GM12878 (cell line): ENCODE measurements around the gene CHKA. TPM values are rescaled to one million over a fixed set of nuclear protein-coding genes. Genes with fewer than 3 reads are reported as not detected.

Experiments used
- ATAC-seq: fragments of 200-7000 bp; cut with Tn5 transposase; 3 replicates; pipeline ENCODE4 v1.9.1; 2020; ENCODE audit warnings: mild to moderate bottlenecking, moderate library complexity
- BruUV-seq: library from RNA; stranded (reverse); fragments of 400-500 nt; replicated peaks from 2 replicates; lab custom pipeline; 2021; lab: Mats Ljungman, UMichigan
- CTCF ChIA-PET: fragments of 300-600 bp; sonication (Branson Sonifier 250); formaldehyde crosslinking; extraction: SDS; loops from one replicate; lab custom pipeline; 2021; ENCODE audit warnings: inconsistent platforms; lab: Yijun Ruan, JAX
- POLR2A ChIA-PET: fragments of 350-600 bp; formaldehyde crosslinking; extraction: SDS; loops from one replicate; lab custom pipeline; 2021; ENCODE audit warnings: inconsistent platforms; lab: Charles Lee
- RAD21 ChIA-PET: fragments of 300-600 bp; sonication (Branson Sonifier 250); formaldehyde crosslinking; loops from one replicate; lab custom pipeline; 2023; ENCODE audit warnings: antibody characterized with exemption; ENCODE audit not compliant: unreplicated experiment; lab: Charles Lee
- SMC1A ChIA-PET: fragments of 300-600 bp; sonication (Branson Sonifier 250); formaldehyde crosslinking; loops from one replicate; lab custom pipeline; 2023; ENCODE audit not compliant: unreplicated experiment, uncharacterized antibody; lab: Charles Lee
- DNase-seq: peaks from one replicate; pipeline ENCODE4 v3.0.0-alpha.2; 2011; ENCODE audit warnings: low read depth, low spot score
- FAIRE-seq: peaks from 3 replicates; lab custom pipeline; 2011; peaks lifted over from hg19 to GRCh38; lab: Jason Lieb, UNC
- H2AFZ ChIP-seq: 2 replicates; pipeline ENCODE4 v1.6.0; 2011; ENCODE audit warnings: low read depth, low read length, control low read depth; ENCODE audit not compliant: control insufficient read depth
- H3K27ac ChIP-seq: 2 replicates; pipeline ENCODE4 v1.5.1; 2011; ENCODE audit warnings: control low read depth; ENCODE audit not compliant: control insufficient read depth, insufficient read depth
- H3K27me3 ChIP-seq, 2 experiments: replicated peaks in 1 of 2; 2 replicates each; pipeline versions ENCODE4 v1.6.0 to v1.6.1; 2011; ENCODE audit warnings: low read length in 1 of 2; ENCODE audit not compliant: control insufficient read depth in 2 of 2, insufficient read depth in 2 of 2
- H3K36me3 ChIP-seq, 2 experiments: 2 replicates each; pipeline ENCODE4 v1.5.1; 2011; ENCODE audit warnings: low read length in 1 of 2; ENCODE audit not compliant: control insufficient read depth in 2 of 2, insufficient read depth in 2 of 2
- H3K4me1 ChIP-seq: 2 replicates; pipeline ENCODE4 v1.6.1; 2011; ENCODE audit warnings: mild to moderate bottlenecking, low read length, moderate library complexity, mixed read lengths; ENCODE audit not compliant: control insufficient read depth, insufficient read depth
- H3K4me2 ChIP-seq: 2 replicates; pipeline ENCODE4 v1.6.0; 2011; ENCODE audit warnings: control low read depth; ENCODE audit not compliant: control insufficient read depth, insufficient read depth
- H3K4me3 ChIP-seq: fragments of 200-600 bp; sonication (generic); 2 replicates; pipeline ENCODE4 v1.5.1; 2016
- H3K79me2 ChIP-seq: 2 replicates; pipeline ENCODE4 v1.6.0; 2011; ENCODE audit warnings: low read length; ENCODE audit not compliant: control insufficient read depth, insufficient read depth
- H3K9ac ChIP-seq: 2 replicates; pipeline ENCODE4 v1.8.0; 2011; ENCODE audit warnings: low read length, control low read depth, mixed read lengths; ENCODE audit not compliant: control insufficient read depth, insufficient read depth
- H3K9me3 ChIP-seq: replicated peaks from 3 replicates; pipeline ENCODE4 v1.5.1; 2011; ENCODE audit warnings: mild to moderate bottlenecking, low read length; ENCODE audit not compliant: control insufficient read depth, insufficient read depth
- H4K20me1 ChIP-seq: 2 replicates; pipeline ENCODE4 v1.6.0; 2011; ENCODE audit not compliant: control insufficient read depth, insufficient read depth
- BRCA1 ChIP-seq: IDR thresholded peaks from 2 replicates; pipeline ENCODE4 v1.6.1; 2011; ENCODE audit warnings: low read depth, low read length, improper control_type of control experiment
- CHD2 ChIP-seq: IDR thresholded peaks from 2 replicates; pipeline ENCODE4 v1.6.1; 2011; ENCODE audit warnings: low read depth, low read length, improper control_type of control experiment, borderline replicate concordance
- EP300 ChIP-seq, 2 experiments: fragments of 150-350 bp in 1 of 2; IDR thresholded peaks; 2 replicates each; pipeline ENCODE4 v1.6.1; 2011 to 2012; ENCODE audit warnings: low read depth in 2 of 2, low read length in 2 of 2, borderline replicate concordance in 1 of 2, improper control_type of control experiment in 1 of 2, inconsistent platforms in 1 of 2; ENCODE audit not compliant: control insufficient read depth in 1 of 2
- HDAC2 ChIP-seq: fragments of 200-600 bp; sonication (generic); IDR thresholded peaks from 2 replicates; pipeline ENCODE4 v1.6.1; 2017
- SPI1 ChIP-seq: IDR thresholded peaks from 2 replicates; pipeline ENCODE4 v1.6.1; 2011; ENCODE audit warnings: low read depth, mild to moderate bottlenecking, low read length, moderate library complexity, borderline replicate concordance; ENCODE audit not compliant: insufficient read depth
- TCF12 ChIP-seq: IDR thresholded peaks from 2 replicates; pipeline ENCODE4 v1.6.1; 2011; ENCODE audit warnings: low read depth, mild to moderate bottlenecking, low read length
- ZNF384 ChIP-seq: IDR thresholded peaks from 2 replicates; pipeline ENCODE4 v1.6.1; 2012; ENCODE audit warnings: low read depth, mild to moderate bottlenecking, low read length, improper control_type of control experiment, borderline replicate concordance
- ZZZ3 ChIP-seq: IDR thresholded peaks from 2 replicates; pipeline ENCODE4 v1.6.1; 2011; ENCODE audit warnings: low read depth; ENCODE audit not compliant: control insufficient read depth, insufficient read length
- WGBS: methylation state at CpG from one replicate; pipeline ENCODE4 v1.1.6; 2016; ENCODE audit warnings: low lambda C conversion rate; ENCODE audit not compliant: insufficient replicate concordance, insufficient coverage; ENCODE audit errors: missing lambda C conversion rate; 5-methylcytosine and 5-hydroxymethylcytosine counted together
- in situ Hi-C: fragments of 300-500 bp; cut with MboI; formaldehyde crosslinking; loops from 9 replicates; pipeline ENCODE4 v1.14.3; 2018; ENCODE audit warnings: mixed read lengths
- intact Hi-C: fragments of 100-400 bp; cut with micrococcal nuclease; formaldehyde crosslinking; loops from one replicate; pipeline ENCODE4 v1.14.2; 2022; ENCODE audit not compliant: unreplicated experiment
- polyA plus RNA-seq, 11 experiments: library from polyadenylated mRNA; depleted of rRNA in 4 of 11; unstranded in 6 of 11; stranded (reverse) in 5 of 11; fragments of >200 nt; fragmentation: Nextera tagmentation in 4 of 11; fragmentation: Illumina TruSeq in 1 of 11; extraction: Ambion mirVana in 4 of 11; extraction: Trizol in 1 of 11; gene quantifications; 1 replicate in 1 of 11; 2 replicates in 10 of 11; pipeline versions ENCODE4 v1.2.1 to v1.2.3, GENCODE V29; 2011 to 2016; ENCODE audit warnings: inconsistent platforms in 2 of 11, missing spikeins in 2 of 11, low read depth in 1 of 11
- total RNA-seq, 4 experiments: library from RNA; depleted of rRNA in 3 of 4; stranded (reverse); fragments of >200 nt in 3 of 4; fragmentation: Illumina TruSeq in 1 of 4; extraction: Trizol in 1 of 4; gene quantifications; 2 replicates each; pipeline versions ENCODE4 v1.2.1 to v1.2.3, GENCODE V29; 2013 to 2021
- TF ChIP-seq, protein P1 (sequence below): IDR thresholded peaks from 2 replicates; pipeline ENCODE4 v1.6.1; 2011; ENCODE audit warnings: low read depth, low read length, improper control_type of control experiment, borderline replicate concordance
- TF ChIP-seq, protein P2 (sequence below): IDR thresholded peaks from 2 replicates; pipeline ENCODE4 v1.6.1; 2012; ENCODE audit warnings: improper control_type of control experiment, low read depth, low read length; ENCODE audit not compliant: insufficient replicate concordance
- TF ChIP-seq, protein P3 (sequence below): IDR thresholded peaks from 2 replicates; pipeline ENCODE4 v1.6.1; 2011; ENCODE audit warnings: borderline replicate concordance, low read depth, mild to moderate bottlenecking, moderate library complexity, mixed read lengths, low read length; ENCODE audit not compliant: insufficient read depth; ENCODE audit errors: extremely low read length
- TF ChIP-seq, protein P4 (sequence below): IDR thresholded peaks from 2 replicates; pipeline ENCODE4 v1.6.1; 2012; ENCODE audit warnings: low read depth, low read length, improper control_type of control experiment
- TF ChIP-seq, protein P5 (sequence below): fragments of 450-650 bp; IDR thresholded peaks from 2 replicates; pipeline ENCODE4 v1.6.1; 2016; ENCODE audit warnings: mild to moderate bottlenecking

The CHKA gene
- total and polyA plus RNA-seq, 10 of the 15 experiments (the other 5 are each of a cell fraction or from before 2014, with no cell fraction given): 5.2 to 29.2 (median 21.2) TPM

- Histone ChIP-seq H3K27ac (no peak overlapping the region), H3K4me2 (no peak overlapping the region), H3K9me3 (no peaks in the 10 kb centered on the region), H4K20me1 (no peaks in the 10 kb centered on the region), H3K4me3 (no peak overlapping the region), H3K9ac (no peak overlapping the region), H3K27me3 (no peaks in the 10 kb centered on the region), H3K36me3 (no peaks in the 10 kb centered on the region), H2AFZ (no peak overlapping the region), H3K79me2 (peaks cover 4% of the 10 kb centered on the region), H3K4me1 (peaks cover 27% of the 10 kb centered on the region)
- no TSS peak for BruUV-seq
- RAD21 ChIA-PET: no interaction called here
- SMC1A ChIA-PET: interaction anchor here (1.8 kb wide), 1 partner anchor 204 kb away, joined by 6 read pairs; no protein-coding TSS in a partner anchor
- intact Hi-C loops (loop anchor here (10.0 kb wide), 1 partner anchor 117 kb away; the partner anchor contains the start of gene CHKA), in situ Hi-C loops (loop anchor here (5.0 kb wide), 1 partner anchor 200 kb away; no protein-coding TSS in a partner anchor)
- DNase-seq (no peak), ATAC-seq (no peak), FAIRE-seq (no peak)
- WGBS: 70% methylated on average over 16 of the region's 16 CpGs
- POLR2A ChIA-PET: no interaction called here
- CTCF ChIA-PET: interaction anchor here (1.1 to 4.6 kb wide), 4 partner anchors 14 to 203 kb away, joined by 3 to 57 read pairs (median 14); no protein-coding TSS in a partner anchor
- TF ChIP-seq CHD2 (no peak), ZZZ3 (no peak), ZNF384 (no peak), HDAC2 (no peak), TCF12 (no peak), BRCA1 (no peak), EP300 (IDR thresholded peaks at IDR 0.05; ENCODE audit: borderline replicate concordance in 1 of 2, control insufficient read depth in 1 of 2, low read depth in 2 of 2, low read length in 2 of 2) (no peak), SPI1 (no peak)
- TF ChIP-seq, protein P1, sequence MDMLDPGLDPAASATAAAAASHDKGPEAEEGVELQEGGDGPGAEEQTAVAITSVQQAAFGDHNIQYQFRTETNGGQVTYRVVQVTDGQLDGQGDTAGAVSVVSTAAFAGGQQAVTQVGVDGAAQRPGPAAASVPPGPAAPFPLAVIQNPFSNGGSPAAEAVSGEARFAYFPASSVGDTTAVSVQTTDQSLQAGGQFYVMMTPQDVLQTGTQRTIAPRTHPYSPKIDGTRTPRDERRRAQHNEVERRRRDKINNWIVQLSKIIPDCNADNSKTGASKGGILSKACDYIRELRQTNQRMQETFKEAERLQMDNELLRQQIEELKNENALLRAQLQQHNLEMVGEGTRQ: no peak
- TF ChIP-seq, protein P2, sequence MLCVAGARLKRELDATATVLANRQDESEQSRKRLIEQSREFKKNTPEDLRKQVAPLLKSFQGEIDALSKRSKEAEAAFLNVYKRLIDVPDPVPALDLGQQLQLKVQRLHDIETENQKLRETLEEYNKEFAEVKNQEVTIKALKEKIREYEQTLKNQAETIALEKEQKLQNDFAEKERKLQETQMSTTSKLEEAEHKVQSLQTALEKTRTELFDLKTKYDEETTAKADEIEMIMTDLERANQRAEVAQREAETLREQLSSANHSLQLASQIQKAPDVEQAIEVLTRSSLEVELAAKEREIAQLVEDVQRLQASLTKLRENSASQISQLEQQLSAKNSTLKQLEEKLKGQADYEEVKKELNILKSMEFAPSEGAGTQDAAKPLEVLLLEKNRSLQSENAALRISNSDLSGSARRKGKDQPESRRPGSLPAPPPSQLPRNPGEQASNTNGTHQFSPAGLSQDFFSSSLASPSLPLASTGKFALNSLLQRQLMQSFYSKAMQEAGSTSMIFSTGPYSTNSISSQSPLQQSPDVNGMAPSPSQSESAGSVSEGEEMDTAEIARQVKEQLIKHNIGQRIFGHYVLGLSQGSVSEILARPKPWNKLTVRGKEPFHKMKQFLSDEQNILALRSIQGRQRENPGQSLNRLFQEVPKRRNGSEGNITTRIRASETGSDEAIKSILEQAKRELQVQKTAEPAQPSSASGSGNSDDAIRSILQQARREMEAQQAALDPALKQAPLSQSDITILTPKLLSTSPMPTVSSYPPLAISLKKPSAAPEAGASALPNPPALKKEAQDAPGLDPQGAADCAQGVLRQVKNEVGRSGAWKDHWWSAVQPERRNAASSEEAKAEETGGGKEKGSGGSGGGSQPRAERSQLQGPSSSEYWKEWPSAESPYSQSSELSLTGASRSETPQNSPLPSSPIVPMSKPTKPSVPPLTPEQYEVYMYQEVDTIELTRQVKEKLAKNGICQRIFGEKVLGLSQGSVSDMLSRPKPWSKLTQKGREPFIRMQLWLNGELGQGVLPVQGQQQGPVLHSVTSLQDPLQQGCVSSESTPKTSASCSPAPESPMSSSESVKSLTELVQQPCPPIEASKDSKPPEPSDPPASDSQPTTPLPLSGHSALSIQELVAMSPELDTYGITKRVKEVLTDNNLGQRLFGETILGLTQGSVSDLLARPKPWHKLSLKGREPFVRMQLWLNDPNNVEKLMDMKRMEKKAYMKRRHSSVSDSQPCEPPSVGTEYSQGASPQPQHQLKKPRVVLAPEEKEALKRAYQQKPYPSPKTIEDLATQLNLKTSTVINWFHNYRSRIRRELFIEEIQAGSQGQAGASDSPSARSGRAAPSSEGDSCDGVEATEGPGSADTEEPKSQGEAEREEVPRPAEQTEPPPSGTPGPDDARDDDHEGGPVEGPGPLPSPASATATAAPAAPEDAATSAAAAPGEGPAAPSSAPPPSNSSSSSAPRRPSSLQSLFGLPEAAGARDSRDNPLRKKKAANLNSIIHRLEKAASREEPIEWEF: no peak
- TF ChIP-seq, protein P3, sequence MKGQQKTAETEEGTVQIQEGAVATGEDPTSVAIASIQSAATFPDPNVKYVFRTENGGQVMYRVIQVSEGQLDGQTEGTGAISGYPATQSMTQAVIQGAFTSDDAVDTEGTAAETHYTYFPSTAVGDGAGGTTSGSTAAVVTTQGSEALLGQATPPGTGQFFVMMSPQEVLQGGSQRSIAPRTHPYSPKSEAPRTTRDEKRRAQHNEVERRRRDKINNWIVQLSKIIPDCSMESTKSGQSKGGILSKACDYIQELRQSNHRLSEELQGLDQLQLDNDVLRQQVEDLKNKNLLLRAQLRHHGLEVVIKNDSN: no peak
- TF ChIP-seq, protein P4, sequence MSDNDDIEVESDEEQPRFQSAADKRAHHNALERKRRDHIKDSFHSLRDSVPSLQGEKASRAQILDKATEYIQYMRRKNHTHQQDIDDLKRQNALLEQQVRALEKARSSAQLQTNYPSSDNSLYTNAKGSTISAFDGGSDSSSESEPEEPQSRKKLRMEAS: no peak
- TF ChIP-seq, protein P5, sequence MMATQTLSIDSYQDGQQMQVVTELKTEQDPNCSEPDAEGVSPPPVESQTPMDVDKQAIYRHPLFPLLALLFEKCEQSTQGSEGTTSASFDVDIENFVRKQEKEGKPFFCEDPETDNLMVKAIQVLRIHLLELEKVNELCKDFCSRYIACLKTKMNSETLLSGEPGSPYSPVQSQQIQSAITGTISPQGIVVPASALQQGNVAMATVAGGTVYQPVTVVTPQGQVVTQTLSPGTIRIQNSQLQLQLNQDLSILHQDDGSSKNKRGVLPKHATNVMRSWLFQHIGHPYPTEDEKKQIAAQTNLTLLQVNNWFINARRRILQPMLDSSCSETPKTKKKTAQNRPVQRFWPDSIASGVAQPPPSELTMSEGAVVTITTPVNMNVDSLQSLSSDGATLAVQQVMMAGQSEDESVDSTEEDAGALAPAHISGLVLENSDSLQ: no peak
Measured at GRCh38 chr11:68007498-68008380, 113.4 kb downstream of the CHKA start.
